ENCODE measurements around the gene TPI1. TPM values are rescaled to one million over a fixed set of nuclear protein-coding genes. Genes with fewer than 3 reads are reported as not detected.

Gene TPI1
- total and polyA plus RNA-seq, 4 donors = 190 to 547 (median 396) TPM

GRCh38 chr12:6826734-6827436 lies 40.4 kb upstream of the TPI1 start (continued):
- TF ChIP-seq, protein P1, sequence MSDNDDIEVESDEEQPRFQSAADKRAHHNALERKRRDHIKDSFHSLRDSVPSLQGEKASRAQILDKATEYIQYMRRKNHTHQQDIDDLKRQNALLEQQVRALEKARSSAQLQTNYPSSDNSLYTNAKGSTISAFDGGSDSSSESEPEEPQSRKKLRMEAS (IDR thresholded peaks at IDR 0.05) = no peak
- no peak for TF ChIP-seq ATF3 (IDR thresholded peaks at IDR 0.05)
- TF ChIP-seq HNF4A (conservative IDR thresholded peaks at IDR 0.05) = no peak
- no peak for TF ChIP-seq RXRA (IDR thresholded peaks at IDR 0.05)
- no peak for TF ChIP-seq FOXA2 (IDR thresholded peaks at IDR 0.05)
- no peak for TF ChIP-seq JUND (IDR thresholded peaks at IDR 0.05)
- no peak for TF ChIP-seq SP1 (IDR thresholded peaks at IDR 0.05)

DNA sequence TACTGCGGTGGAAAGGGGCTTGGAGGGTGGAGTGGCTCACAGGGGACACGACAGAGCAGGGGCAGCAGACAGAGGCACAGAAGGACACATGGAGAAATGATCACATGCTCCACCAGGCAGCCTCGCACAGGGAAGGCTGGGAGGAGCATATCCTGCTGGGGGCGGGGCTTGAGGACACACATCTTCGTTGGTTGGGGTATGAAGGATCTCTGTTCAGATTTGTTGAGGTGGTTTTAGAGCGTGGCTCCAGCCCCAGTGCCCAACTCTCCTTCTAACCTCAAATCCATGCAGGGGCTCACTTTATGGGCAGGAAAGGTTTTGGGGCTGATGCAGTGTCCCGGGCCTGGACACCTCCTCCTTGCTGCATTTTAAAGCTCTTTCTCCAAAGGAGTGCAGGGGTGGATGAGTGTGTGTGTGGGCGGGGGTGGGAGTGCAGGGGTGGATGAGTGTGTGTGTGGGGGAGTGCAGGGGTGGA lies 39.9 kb upstream of the TPI1 start:
- no peak for DNase-seq (ENCODE audit: low spot score)
- no peak overlapping the region for H3K27ac ChIP-seq (ENCODE audit: low read depth in 1 of 2, low read length in 2 of 2)
- H3K4me1 ChIP-seq (ENCODE audit: control insufficient read depth in 4 of 4, insufficient read depth in 4 of 4, low read length in 3 of 4) = peaks cover 5 to 18% (median 12%) of the 10 kb centered on the region in 4 donors
- WGBS = 22% methylated on average over 8 of the region's 8 CpGs
- no peaks in the 10 kb centered on the region for H3K9me3 ChIP-seq (ENCODE audit: control insufficient read depth in 4 of 4, low read length in 3 of 4)
- no peak overlapping the region for H3K9ac ChIP-seq (ENCODE audit: low read depth in 1 of 2, low read length in 2 of 2)
- no peak overlapping the region for H3K4me3 ChIP-seq (ENCODE audit: low read depth in 1 of 3, low read length in 3 of 3)
- H3K27me3 ChIP-seq (ENCODE audit: control insufficient read depth in 4 of 4, insufficient read depth in 4 of 4, low read length in 3 of 4) = peaks cover 0 to 2% (median 0%) of the 10 kb centered on the region in 4 donors
- TF ChIP-seq ATF3 (IDR thresholded peaks at IDR 0.05) (no peak), JUND (IDR thresholded peaks at IDR 0.05) (no peak), REST (IDR thresholded peaks at IDR 0.05) (no peak), FOXA1 (IDR thresholded peaks at IDR 0.05) (no peak), GABPA (IDR thresholded peaks at IDR 0.05 in 1 of 2, conservative IDR thresholded peaks at IDR 0.05 in 1 of 2) (no peak), CTCF (IDR thresholded peaks at IDR 0.05; ENCODE audit: low read depth, low read length, missing input control) (no peak), SP1 (IDR thresholded peaks at IDR 0.05) (no peak), HNF4A (conservative IDR thresholded peaks at IDR 0.05) (no peak), TAF1 (conservative IDR thresholded peaks at IDR 0.05) (no peak), RAD21 (IDR thresholded peaks at IDR 0.05) (no peak), EGR1 (IDR thresholded peaks at IDR 0.05; ENCODE audit: low read depth in 2 of 2) (no peak), NR2F2 (IDR thresholded peaks at IDR 0.05) (no peak), FOXA2 (IDR thresholded peaks at IDR 0.05) (no peak), YY1 (IDR thresholded peaks at IDR 0.05) (no peak)
- TF ChIP-seq, protein P1 (IDR thresholded peaks at IDR 0.05) = no peak
- H3K36me3 ChIP-seq (ENCODE audit: control insufficient read depth in 4 of 4, insufficient read depth in 3 of 4, low read depth in 1 of 4, low read length in 3 of 4) = no peaks in the 10 kb centered on the region

Measured in liver (tissue), 9 donors.